ENCODE measurements around the gene C1orf159.
"Not testable (repeated sequence)": the region's sequence is repeated elsewhere in the genome, so short reads cannot be mapped to it uniquely, and the experiment has no call there.

The C1orf159 gene

GRCh38 chr1:1066403-1067283, 49.2 kb downstream of the C1orf159 start:
- DNase-seq (ENCODE audit: low read depth): no peak

GRCh38 chr1:1065940-1066304, 50.0 kb downstream of the C1orf159 start:
- not testable (repeated sequence) for DNase-seq (ENCODE audit: low read depth)

- no peak for DNase-seq (ENCODE audit: low read depth)
Measured at GRCh38 chr1:1065265-1065939, 50.5 kb downstream of the C1orf159 start.

- DNase-seq (ENCODE audit: low read depth): no peak
Measured at GRCh38 chr1:1063945-1064831, 51.7 kb downstream of the C1orf159 start.

- DNase-seq (ENCODE audit: low read depth): no peak
Measured at GRCh38 chr1:1063261-1063944, 52.5 kb downstream of the C1orf159 start.

- DNase-seq (ENCODE audit: low read depth): no peak
Measured at GRCh38 chr1:1062348-1063163, 53.3 kb downstream of the C1orf159 start.

GRCh38 chr1:1061682-1062345, 54.1 kb downstream of the C1orf159 start:
- DNase-seq (ENCODE audit: low read depth): no peak

GRCh38 chr1:1060281-1061000, 55.4 kb downstream of the C1orf159 start:
- DNase-seq (ENCODE audit: low read depth): no peak

- peak; percentile 27 for DNase-seq (ENCODE audit: low read depth)
Measured at GRCh38 chr1:1059494-1060280, 56.2 kb downstream of the C1orf159 start.

GRCh38 chr1:1058921-1059493, 56.9 kb downstream of the C1orf159 start:
- DNase-seq (ENCODE audit: low read depth): no peak

GRCh38 chr1:1058088-1058905, 57.6 kb downstream of the C1orf159 start:
- DNase-seq (ENCODE audit: low read depth): no peak

- not testable (repeated sequence) for DNase-seq (ENCODE audit: low read depth)
Measured at GRCh38 chr1:1057769-1058087, 58.2 kb downstream of the C1orf159 start.

GRCh38 chr1:1055841-1056736, 59.8 kb downstream of the C1orf159 start:
- no peak for DNase-seq (ENCODE audit: low read depth)

- no peak for DNase-seq (ENCODE audit: low read depth)
Measured at GRCh38 chr1:1054971-1055370, 60.9 kb downstream of the C1orf159 start.

GRCh38 chr1:1054099-1054700, 61.7 kb downstream of the C1orf159 start:
- DNase-seq (ENCODE audit: low read depth): no peak

- no peak for DNase-seq (ENCODE audit: low read depth)
Measured at GRCh38 chr1:1053682-1054081, 62.2 kb downstream of the C1orf159 start.

Measured in fibroblast of the conjunctiva (primary cell).